Neural progenitor cell (in vitro differentiated cells): ENCODE data around the gene RASGRP4.

Experiments
- CTCF ChIP-seq: fragments of 200-600 bp; sonication (generic); IDR thresholded peaks from 2 replicates; pipeline ENCODE4 v1.5.1; 2017; ENCODE audit warnings: antibody characterized with exemption, mild to moderate bottlenecking
- EZH2phosphoT487 ChIP-seq: fragments of 200-600 bp; sonication (generic); IDR thresholded peaks from 2 replicates; pipeline ENCODE4 v1.6.1; 2017; ENCODE audit warnings: antibody characterized with exemption

DNA sequence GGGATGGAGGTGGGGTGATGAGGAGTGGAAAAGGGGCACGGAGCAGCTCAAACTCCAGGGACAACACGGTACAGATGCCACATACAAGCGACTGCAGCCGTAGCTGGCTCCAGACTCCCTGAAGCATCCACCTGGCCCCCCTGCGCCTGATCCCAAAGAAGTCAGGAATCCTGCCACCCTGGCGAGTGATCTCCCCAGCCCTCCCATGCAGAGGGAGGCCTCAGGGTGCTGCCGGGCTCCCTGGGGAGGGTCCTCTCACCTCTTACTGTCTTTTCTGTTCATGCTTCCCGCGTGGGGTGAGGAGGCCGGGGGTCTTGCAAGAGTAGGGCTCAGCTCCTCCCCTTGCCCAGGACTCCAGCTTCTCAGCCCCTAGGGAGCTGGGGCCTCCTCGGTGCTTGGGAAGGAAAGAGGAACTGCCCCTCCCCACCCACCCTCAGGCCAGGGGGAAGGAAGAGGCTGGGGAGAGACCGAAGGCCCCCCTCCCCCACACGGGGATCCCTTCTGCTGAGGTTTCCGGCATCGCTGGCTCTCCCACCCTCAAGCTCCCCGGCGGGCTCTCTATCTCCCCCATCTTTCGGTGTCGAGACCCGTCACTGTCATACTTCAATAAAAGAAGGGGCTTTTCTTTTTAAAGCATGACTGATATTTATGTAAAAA, at the start of gene RASGRP4:
- TF ChIP-seq EZH2phosphoT487 = no peak
- TF ChIP-seq CTCF = no peak
